Mammary epithelial cell (primary cell): ENCODE data around the gene PPME1.

Experiments used
- EZH2 ChIP-seq: IDR thresholded peaks from 2 replicates; pipeline ENCODE4 v1.6.1; 2012; ENCODE audit warnings: low read length, inconsistent platforms, borderline replicate concordance
- TF ChIP-seq, protein P1 (sequence below), 2 donors: IDR thresholded peaks in 1 of 2; conservative IDR thresholded peaks in 1 of 2; 2 replicates each; pipeline ENCODE4 v1.5.1; 2011 to 2012; ENCODE audit warnings: inconsistent platforms in 2 of 2, low read length in 2 of 2, mild to moderate bottlenecking in 2 of 2, control low read depth in 1 of 2, low read depth in 1 of 2; ENCODE audit not compliant: insufficient read depth in 1 of 2; ENCODE audit errors: extremely low read depth in 1 of 2

GRCh38 chr11:74278103-74278502 is 107.0 kb downstream of the PPME1 start:
- TF ChIP-seq, protein P1, sequence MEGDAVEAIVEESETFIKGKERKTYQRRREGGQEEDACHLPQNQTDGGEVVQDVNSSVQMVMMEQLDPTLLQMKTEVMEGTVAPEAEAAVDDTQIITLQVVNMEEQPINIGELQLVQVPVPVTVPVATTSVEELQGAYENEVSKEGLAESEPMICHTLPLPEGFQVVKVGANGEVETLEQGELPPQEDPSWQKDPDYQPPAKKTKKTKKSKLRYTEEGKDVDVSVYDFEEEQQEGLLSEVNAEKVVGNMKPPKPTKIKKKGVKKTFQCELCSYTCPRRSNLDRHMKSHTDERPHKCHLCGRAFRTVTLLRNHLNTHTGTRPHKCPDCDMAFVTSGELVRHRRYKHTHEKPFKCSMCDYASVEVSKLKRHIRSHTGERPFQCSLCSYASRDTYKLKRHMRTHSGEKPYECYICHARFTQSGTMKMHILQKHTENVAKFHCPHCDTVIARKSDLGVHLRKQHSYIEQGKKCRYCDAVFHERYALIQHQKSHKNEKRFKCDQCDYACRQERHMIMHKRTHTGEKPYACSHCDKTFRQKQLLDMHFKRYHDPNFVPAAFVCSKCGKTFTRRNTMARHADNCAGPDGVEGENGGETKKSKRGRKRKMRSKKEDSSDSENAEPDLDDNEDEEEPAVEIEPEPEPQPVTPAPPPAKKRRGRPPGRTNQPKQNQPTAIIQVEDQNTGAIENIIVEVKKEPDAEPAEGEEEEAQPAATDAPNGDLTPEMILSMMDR (conservative IDR thresholded peaks at IDR 0.05 in 1 of 2, IDR thresholded peaks at IDR 0.05 in 1 of 2; ENCODE audit: extremely low read depth in 1 of 2, insufficient read depth in 1 of 2, low read depth in 1 of 2, low read length in 2 of 2) = no peak
- TF ChIP-seq EZH2 = no peak
